GM12874 (cell line): ENCODE measurements around the gene ZNF358.

Experiments used
- TF ChIP-seq, protein P1 (sequence below): IDR thresholded peaks from 2 replicates; pipeline ENCODE4 v1.5.1; 2011; ENCODE audit warnings: low read depth, mild to moderate bottlenecking, control low read depth, low read length, moderate library complexity; ENCODE audit not compliant: insufficient read depth

Gene ZNF358

DNA sequence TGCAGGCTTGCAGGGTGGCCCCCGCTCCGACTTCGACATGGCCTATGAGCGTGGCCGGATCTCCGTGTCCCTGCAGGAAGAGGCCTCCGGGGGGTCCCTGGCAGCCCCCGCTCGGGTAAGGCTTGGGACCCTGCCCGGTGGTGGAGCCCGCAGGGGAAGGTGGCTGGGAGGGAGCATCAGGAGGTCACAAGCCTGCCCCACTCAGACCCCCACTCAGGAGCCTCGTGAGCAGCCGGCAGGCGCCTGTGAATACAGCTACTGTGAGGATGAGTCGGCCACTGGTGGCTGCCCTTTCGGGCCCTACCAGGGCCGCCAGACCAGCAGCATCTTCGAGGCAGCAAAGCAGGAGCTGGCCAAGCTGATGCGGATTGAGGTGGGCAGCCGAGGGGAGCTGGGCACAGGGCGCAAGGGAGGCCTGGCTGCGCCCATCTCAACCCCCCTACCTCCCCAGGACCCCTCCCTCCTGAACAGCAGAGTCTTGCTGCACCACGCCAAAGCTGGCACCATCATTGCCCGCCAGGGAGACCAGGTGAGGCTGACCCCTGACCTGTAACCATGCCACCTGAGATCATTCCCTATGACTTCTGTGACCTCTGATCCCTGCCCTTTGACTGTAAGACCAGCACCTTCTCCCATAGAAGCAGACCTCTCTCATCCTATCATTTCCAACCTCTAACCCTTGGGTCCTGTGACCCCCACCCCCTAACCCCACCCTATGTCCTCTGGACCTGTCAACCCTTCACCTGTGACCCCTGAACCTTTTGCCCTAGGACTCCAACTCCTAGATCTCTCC lies 26.8 kb downstream of the ZNF358 start:
- TF ChIP-seq, protein P1, sequence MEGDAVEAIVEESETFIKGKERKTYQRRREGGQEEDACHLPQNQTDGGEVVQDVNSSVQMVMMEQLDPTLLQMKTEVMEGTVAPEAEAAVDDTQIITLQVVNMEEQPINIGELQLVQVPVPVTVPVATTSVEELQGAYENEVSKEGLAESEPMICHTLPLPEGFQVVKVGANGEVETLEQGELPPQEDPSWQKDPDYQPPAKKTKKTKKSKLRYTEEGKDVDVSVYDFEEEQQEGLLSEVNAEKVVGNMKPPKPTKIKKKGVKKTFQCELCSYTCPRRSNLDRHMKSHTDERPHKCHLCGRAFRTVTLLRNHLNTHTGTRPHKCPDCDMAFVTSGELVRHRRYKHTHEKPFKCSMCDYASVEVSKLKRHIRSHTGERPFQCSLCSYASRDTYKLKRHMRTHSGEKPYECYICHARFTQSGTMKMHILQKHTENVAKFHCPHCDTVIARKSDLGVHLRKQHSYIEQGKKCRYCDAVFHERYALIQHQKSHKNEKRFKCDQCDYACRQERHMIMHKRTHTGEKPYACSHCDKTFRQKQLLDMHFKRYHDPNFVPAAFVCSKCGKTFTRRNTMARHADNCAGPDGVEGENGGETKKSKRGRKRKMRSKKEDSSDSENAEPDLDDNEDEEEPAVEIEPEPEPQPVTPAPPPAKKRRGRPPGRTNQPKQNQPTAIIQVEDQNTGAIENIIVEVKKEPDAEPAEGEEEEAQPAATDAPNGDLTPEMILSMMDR, result no peak

DNA sequence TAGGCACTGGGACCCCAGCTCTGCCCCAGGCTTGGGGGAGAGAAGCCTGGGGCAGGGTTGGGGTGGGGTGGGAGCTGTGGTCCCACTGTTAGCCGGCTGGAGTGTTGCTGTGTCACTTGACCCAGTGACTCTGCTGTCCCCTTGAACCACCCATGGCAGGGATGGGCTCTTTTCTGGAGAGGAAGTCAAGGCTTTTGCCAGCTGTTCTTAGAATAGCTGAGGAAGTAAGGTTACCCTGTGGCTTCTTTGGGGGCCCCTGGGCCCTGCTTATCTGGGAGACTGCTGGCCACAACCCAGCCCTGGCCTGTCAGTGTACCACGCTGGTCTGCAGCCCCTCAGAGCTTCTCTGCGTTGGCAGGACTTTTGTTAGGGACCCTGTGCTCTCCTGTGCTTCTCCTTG lies 28.7 kb downstream of the ZNF358 start:
- TF ChIP-seq, protein P1, result no peak

DNA sequence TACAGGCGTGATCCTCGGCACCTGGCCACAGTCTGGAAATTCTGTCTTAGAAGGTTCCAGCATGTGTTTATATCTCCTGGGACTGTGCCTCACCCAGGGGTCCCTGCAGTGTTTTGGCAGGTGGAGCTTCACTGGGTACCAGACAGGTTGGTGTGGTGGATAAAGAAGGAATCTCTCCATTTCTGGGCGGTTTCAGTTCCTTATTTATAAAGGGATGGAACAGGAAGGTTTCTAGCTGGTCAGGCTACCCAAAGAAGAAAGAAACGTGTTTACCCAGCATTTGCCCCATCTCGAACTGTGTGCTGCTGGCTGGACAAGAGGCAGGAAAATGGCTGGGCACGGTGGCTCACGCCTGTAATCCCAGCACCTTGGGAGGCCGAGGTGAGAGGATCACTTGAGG lies 29.4 kb downstream of the ZNF358 start:
- TF ChIP-seq, protein P1, result no peak

DNA sequence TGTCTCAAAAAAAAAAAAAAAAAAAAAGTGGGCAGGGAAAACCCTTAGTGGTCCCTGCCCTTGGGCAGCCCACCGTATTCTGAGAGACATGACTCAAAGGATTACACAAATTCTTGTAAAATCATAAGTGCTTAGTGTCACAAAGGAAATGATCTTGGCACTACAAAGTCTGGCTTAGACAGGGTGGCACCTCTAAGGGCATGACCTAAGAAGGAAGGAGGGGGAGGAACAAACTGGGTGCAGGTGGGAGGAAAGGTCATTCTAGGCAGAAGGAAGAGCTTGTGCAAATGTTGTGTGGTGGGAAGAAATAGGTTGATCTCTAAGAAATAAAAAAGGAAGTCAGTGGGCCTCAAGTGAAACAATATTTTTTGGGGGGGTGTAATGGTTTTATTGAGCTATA lies 30.0 kb downstream of the ZNF358 start:
- TF ChIP-seq, protein P1, result no peak

DNA sequence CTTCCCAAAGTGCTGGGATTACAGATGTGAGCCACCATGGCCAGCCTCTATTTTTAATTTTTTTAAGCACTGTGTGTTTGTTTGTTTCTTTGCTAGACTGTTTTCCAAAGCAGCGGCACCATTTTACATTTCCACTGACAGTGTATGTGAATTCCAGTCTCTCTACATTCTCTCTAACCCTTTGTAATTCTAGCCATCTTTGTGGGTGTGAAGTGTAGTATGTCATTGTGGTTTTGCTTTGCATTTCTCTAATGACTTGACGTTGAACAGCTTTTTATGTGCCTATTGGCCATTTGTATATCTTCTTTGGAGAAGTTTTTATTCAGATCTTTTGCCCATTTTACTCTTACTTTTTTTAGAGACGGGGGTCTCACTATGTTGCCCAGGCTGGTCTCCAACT lies 31.3 kb downstream of the ZNF358 start:
- TF ChIP-seq, protein P1, result no peak

DNA sequence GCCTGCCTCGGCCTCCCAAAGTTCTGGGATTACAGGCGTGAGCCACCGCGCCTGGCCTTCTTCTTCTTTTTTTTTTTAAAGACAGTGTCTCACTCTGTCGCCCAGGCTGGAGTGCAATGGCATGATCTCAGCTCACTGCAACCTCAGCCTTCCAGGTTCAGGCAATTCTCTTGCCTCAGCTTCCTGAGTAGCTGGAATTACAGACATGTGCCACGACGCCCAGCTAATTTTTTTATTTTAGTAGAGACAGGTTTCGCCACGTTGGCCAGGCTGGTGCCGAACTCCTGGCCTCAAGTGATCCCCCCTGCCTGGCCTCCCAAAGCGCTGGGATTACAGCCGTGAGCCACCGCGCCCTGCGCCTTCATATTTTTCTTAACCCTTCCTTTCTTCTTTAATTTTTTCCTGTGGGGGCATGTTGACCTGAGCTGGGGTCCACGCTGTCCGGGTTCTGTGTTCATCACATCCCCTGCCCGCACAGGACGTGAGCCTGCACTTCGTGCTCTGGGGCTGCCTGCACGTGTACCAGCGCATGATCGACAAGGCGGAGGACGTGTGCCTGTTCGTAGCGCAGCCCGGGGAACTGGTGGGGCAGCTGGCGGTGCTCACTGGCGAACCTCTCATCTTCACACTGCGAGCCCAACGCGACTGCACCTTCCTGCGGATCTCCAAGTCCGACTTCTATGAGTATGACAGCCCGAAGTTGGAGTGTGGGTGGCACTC lies 33.7 kb downstream of the ZNF358 start:
- TF ChIP-seq, protein P1, result no peak

DNA sequence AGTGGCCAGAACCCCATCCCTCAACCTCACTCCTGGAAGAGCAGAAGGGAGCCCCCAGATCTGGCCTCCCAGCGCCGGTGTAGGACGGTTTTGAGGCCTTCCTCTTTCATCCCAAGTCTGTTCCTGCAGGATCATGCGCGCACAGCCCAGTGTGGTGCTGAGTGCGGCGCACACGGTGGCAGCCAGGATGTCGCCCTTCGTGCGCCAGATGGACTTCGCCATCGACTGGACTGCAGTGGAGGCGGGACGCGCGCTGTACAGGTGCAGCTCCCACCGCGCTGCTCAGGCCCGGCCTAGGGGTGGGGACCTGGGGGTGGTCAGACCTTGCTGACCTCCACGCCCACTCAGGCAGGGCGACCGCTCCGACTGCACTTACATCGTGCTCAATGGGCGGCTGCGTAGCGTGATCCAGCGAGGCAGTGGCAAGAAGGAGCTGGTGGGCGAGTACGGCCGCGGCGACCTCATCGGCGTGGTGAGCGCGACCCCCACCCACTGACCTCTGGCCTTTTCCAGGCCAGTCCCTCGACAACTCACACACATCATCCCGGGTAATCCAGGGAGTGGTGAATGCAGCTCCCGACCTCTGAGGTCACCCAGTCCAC lies 34.4 kb downstream of the ZNF358 start:
- TF ChIP-seq, protein P1, result no peak
